ENCODE measurements around the gene BHLHA15. TPM values are rescaled to one million over a fixed set of nuclear protein-coding genes. Genes with fewer than 3 reads are reported as not detected.

BHLHA15 gene
- total RNA-seq, 1 donor from 2014 or later, result 0.57 TPM

GRCh38 chr7:98225913-98226614 lies 14.8 kb downstream of the BHLHA15 start:
- H3K4me3 Mint-ChIP-seq (ENCODE audit: low read depth), result no peak overlapping the region

DNA sequence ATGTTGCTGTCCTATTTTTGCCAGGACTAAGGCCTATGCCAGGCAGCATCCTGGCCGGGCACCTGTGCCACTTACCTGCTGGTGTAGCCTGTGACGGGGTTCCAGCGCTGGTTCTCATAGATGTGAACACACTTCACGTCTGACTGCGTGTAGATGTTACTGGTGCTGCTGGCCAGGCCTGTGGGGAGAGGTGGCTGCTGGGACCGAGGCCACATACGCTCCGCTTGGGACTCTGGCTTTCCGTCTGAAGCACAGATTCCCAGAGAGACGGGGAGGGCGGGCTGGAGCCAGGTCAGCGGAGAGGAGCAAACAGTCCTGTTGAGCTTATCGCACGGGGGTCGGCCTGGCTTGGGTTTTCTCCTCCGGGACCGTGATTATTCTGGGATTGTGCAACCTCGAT lies 16.7 kb downstream of the BHLHA15 start:
- no peaks in the 10 kb centered on the region for H3K27me3 Mint-ChIP-seq
- no peak for DNase-seq (ENCODE audit: low spot score, unreplicated experiment)
- H3K27ac Mint-ChIP-seq, result no peak overlapping the region
- H3K4me1 Mint-ChIP-seq (ENCODE audit: low read depth), result no peaks in the 10 kb centered on the region
- no peak overlapping the region for H3K4me3 Mint-ChIP-seq (ENCODE audit: low read depth)
- TF ChIP-seq, protein P1, sequence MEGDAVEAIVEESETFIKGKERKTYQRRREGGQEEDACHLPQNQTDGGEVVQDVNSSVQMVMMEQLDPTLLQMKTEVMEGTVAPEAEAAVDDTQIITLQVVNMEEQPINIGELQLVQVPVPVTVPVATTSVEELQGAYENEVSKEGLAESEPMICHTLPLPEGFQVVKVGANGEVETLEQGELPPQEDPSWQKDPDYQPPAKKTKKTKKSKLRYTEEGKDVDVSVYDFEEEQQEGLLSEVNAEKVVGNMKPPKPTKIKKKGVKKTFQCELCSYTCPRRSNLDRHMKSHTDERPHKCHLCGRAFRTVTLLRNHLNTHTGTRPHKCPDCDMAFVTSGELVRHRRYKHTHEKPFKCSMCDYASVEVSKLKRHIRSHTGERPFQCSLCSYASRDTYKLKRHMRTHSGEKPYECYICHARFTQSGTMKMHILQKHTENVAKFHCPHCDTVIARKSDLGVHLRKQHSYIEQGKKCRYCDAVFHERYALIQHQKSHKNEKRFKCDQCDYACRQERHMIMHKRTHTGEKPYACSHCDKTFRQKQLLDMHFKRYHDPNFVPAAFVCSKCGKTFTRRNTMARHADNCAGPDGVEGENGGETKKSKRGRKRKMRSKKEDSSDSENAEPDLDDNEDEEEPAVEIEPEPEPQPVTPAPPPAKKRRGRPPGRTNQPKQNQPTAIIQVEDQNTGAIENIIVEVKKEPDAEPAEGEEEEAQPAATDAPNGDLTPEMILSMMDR (IDR thresholded peaks at IDR 0.05; ENCODE audit: unreplicated experiment), result no peak
- peaks cover 7% of the 10 kb centered on the region for H3K36me3 Mint-ChIP-seq (ENCODE audit: insufficient read depth)
- H3K9me3 Mint-ChIP-seq (ENCODE audit: low read depth), result no peaks in the 10 kb centered on the region

More at GRCh38 chr7:98225913-98226614, 14.8 kb downstream of the BHLHA15 start:
- Mint-ChIP-seq H3K4me1 (ENCODE audit: low read depth) (no peaks in the 10 kb centered on the region), H3K9me3 (ENCODE audit: low read depth) (no peaks in the 10 kb centered on the region), H3K27me3 (no peaks in the 10 kb centered on the region), H3K36me3 (ENCODE audit: insufficient read depth) (peaks cover 7% of the 10 kb centered on the region), H3K27ac (no peak overlapping the region)
- DNase-seq (ENCODE audit: low spot score, unreplicated experiment), result no peak
- TF ChIP-seq, protein P1 (IDR thresholded peaks at IDR 0.05; ENCODE audit: unreplicated experiment), result no peak

- Mint-ChIP-seq H3K4me3 (ENCODE audit: low read depth) (no peak overlapping the region), H3K36me3 (ENCODE audit: insufficient read depth) (peaks cover 5% of the 10 kb centered on the region), H3K9me3 (ENCODE audit: low read depth) (no peaks in the 10 kb centered on the region), H3K4me1 (ENCODE audit: low read depth) (no peaks in the 10 kb centered on the region), H3K27ac (no peak overlapping the region), H3K27me3 (no peaks in the 10 kb centered on the region)
- DNase-seq (ENCODE audit: low spot score, unreplicated experiment), result no peak
- TF ChIP-seq, protein P1 (IDR thresholded peaks at IDR 0.05; ENCODE audit: unreplicated experiment), result no peak
These were observed 17.6 kb downstream of the BHLHA15 start for GRCh38 chr7:98228801-98229200.

DNA sequence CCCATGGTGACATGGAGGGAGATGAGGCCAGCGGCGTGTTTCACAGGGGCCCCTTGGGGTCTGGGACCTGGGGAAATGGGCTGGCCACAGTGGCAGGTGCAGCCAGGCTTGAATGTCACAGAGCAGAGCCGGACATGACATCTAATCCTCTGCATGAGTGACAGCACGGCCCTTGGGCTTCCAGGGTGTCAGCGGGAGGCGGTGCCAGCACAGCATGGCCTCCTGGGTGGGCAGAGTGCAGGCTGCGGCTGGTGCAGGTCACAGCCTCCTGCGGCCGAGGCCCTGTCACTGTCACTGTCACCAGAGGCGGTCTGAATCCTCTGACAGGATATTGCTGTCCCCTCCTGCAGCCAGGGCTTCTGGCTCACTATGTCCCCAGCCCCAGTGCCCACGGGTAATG lies 18.2 kb downstream of the BHLHA15 start:
- no peak overlapping the region for H3K27ac Mint-ChIP-seq
- H3K4me1 Mint-ChIP-seq (ENCODE audit: low read depth), result no peaks in the 10 kb centered on the region
- DNase-seq (ENCODE audit: low spot score, unreplicated experiment), result no peak
- no peaks in the 10 kb centered on the region for H3K27me3 Mint-ChIP-seq
- no peak overlapping the region for H3K4me3 Mint-ChIP-seq (ENCODE audit: low read depth)
- H3K36me3 Mint-ChIP-seq (ENCODE audit: insufficient read depth), result peaks cover 5% of the 10 kb centered on the region
- TF ChIP-seq, protein P1 (IDR thresholded peaks at IDR 0.05; ENCODE audit: unreplicated experiment), result no peak
- no peaks in the 10 kb centered on the region for H3K9me3 Mint-ChIP-seq (ENCODE audit: low read depth)

DNA sequence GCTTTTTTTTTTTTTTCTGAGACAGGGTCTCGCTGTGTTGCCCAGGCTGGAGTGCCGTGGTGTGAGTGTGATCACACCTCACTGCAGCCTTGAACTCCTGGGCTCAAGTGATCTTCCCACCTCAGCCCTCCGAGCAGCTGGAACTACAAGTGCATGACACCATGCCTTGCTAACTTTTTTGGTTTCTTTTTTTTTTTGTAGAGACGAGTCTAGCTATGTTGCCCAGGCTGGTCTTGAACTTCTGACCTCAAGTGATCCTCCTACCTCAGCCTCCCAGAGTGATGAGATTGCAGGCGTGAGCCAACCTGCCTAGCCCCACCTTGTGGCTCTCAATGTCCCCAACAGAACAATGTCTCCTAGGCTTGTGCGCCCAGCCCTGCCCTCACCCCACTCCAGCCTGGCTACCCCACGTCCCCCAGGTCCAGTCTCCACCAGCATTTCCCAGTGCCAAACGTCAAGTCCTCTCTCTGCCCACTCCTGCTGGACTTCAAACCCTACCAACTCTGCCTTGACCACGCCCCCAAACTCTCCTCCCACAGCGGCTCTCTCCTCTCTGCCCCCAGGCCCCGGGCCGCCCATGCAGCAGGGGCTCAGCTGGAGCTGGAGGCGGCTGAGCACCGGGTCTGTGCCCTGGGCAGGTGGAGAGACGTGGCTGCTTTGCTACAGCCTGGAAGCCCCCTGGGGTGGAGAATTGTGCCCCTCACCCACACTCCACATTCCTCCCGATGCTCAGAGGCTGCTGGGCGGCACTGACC lies 18.9 kb downstream of the BHLHA15 start:
- DNase-seq (ENCODE audit: low spot score, unreplicated experiment), result no peak
- Mint-ChIP-seq H3K4me3 (ENCODE audit: low read depth) (no peak overlapping the region), H3K4me1 (ENCODE audit: low read depth) (no peaks in the 10 kb centered on the region), H3K27me3 (no peaks in the 10 kb centered on the region), H3K9me3 (ENCODE audit: low read depth) (no peaks in the 10 kb centered on the region), H3K27ac (no peak overlapping the region), H3K36me3 (ENCODE audit: insufficient read depth) (peaks cover 8% of the 10 kb centered on the region)
- TF ChIP-seq, protein P1 (IDR thresholded peaks at IDR 0.05; ENCODE audit: unreplicated experiment), result no peak
